GM13977 (cell line): ENCODE results near the gene NMRK2.

Source experiments
- DNase-seq: peaks from one replicate; pipeline ENCODE4 v3.0.0; 2012; ENCODE audit warnings: low spot score
- CTCF ChIP-seq: IDR thresholded peaks from 2 replicates; pipeline ENCODE4 v1.5.1; 2012; ENCODE audit warnings: mild to moderate bottlenecking, control low read depth; ENCODE audit not compliant: insufficient read depth; ENCODE audit errors: extremely low read depth, missing control alignments
- in situ Hi-C: fragments of 300-500 bp; cut with MboI; formaldehyde crosslinking; loops from one replicate; pipeline ENCODE4 v1.12.0; 2022; ENCODE audit warnings: low sequenced_read_pairs, low pct_unique_long_range_greater_than_20kb, mixed read lengths, inconsistent platforms; ENCODE audit not compliant: unreplicated experiment

NMRK2 gene

GRCh38 chr19:3910105-3910504 lies 22.8 kb upstream of the NMRK2 start:
- DNase-seq = no peak
- in situ Hi-C loops = no loop called here
- no peak for TF ChIP-seq CTCF

- in situ Hi-C loops = no loop called here
- DNase-seq = no peak
- no peak for TF ChIP-seq CTCF
Measured at GRCh38 chr19:3914199-3914598, 18.7 kb upstream of the NMRK2 start.

DNA sequence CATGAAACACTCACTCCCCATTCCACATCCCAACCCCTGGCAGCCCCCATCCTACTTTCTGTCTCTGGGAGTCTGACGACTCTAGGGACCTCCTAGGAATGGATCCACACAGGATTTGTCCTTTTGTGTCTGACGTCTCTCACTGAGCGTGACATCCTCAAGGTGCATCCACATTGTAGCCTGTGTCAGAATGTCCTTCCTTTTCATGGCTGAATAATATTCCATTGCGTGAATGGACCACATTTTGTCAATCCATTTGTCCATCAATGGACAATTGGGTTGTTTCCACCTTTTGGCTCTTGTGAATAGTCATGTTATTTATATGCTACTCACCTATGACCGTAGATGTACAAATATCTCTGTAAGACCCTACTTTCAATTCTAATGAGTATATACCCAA lies 16.8 kb upstream of the NMRK2 start:
- DNase-seq = no peak
- TF ChIP-seq CTCF = no peak
- in situ Hi-C loops = no loop called here

DNA sequence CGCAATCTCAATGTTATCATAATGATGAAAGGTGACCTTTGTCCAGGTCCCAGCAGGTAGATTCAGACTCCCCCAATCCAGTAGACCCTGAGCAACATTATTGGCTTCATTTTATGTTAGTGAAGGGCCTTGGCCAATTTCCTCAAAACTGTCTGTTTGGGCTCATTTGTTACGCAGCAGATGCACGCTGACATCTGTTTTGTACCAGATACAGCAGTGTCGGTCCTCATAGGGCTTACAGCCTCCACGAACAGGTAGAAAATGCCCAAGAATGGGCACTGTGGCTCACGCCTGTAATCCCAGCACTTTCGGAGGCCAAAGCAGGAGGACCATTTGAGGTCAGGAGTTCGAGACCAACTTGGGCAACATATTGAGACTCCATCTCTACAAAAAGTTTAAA lies 13.1 kb upstream of the NMRK2 start:
- DNase-seq = no peak
- in situ Hi-C loops = no loop called here
- no peak for TF ChIP-seq CTCF

- in situ Hi-C loops = no loop called here
- no peak for DNase-seq
Measured at GRCh38 chr19:3923096-3923758, 9.6 kb upstream of the NMRK2 start.

GRCh38 chr19:3923912-3924311 lies 9.0 kb upstream of the NMRK2 start:
- TF ChIP-seq CTCF = no peak
- no peak for DNase-seq
- in situ Hi-C loops = no loop called here

More at GRCh38 chr19:3923096-3923758, 9.6 kb upstream of the NMRK2 start:
- no peak for TF ChIP-seq CTCF
